Ovary (tissue), 3 donors: ENCODE data around the gene SNAPC3.

Experiments
- CTCF ChIP-seq, 3 donors: fragments of 450-650 bp in 2 of 3; fragments of 200-600 bp in 1 of 3; IDR thresholded peaks; one replicate each; pipeline versions ENCODE4 v1.5.1 to v1.8.0; 2016 to 2022; ENCODE audit warnings: antibody characterized with exemption in 3 of 3, mild to moderate bottlenecking in 1 of 3
- EP300 ChIP-seq: sonication (generic); formaldehyde crosslinking; IDR thresholded peaks from one replicate; pipeline ENCODE4 v1.6.1; 2017; ENCODE audit warnings: antibody characterized with exemption
- POLR2A ChIP-seq: fragments of 450-650 bp; IDR thresholded peaks from one replicate; pipeline ENCODE4 v1.6.1; 2017; ENCODE audit warnings: antibody characterized with exemption, mild to moderate bottlenecking, moderate library complexity
- donor health status: DM: no; HTN: no; CAD: no.

GRCh38 chr9:15381491-15381890 is 41.2 kb upstream of the SNAPC3 start:
- TF ChIP-seq EP300 = no peak
- no peak for TF ChIP-seq CTCF (IDR thresholded peaks at IDR 0.05)
- TF ChIP-seq POLR2A = no peak
